GM18499 (cell line): ENCODE data around the gene FGGY.
"Not testable (repeated sequence)": the region's sequence is repeated elsewhere in the genome, so short reads cannot be mapped to it uniquely, and the experiment has no call there.

Experiments
- ATAC-seq: cut with Tn5 transposase; IDR thresholded peaks from one replicate; pipeline ENCODE4 v1.9.1; 2021; ENCODE audit warnings: moderate number of reproducible peaks; ENCODE audit not compliant: insufficient read depth, unreplicated experiment

The FGGY gene

GRCh38 chr1:59428828-59429227, 131.9 kb downstream of the FGGY start:
- no peak for ATAC-seq

GRCh38 chr1:59429656-59430055, 132.8 kb downstream of the FGGY start:
- no peak for ATAC-seq

- no peak for ATAC-seq
Measured at GRCh38 chr1:59431566-59432294, 134.8 kb downstream of the FGGY start.

GRCh38 chr1:59432531-59433439, 135.9 kb downstream of the FGGY start:
- peak; percentile 96 for ATAC-seq

GRCh38 chr1:59433440-59433813, 136.5 kb downstream of the FGGY start:
- no peak for ATAC-seq

- ATAC-seq = no peak
Measured at GRCh38 chr1:59434336-59434735, 137.4 kb downstream of the FGGY start.

- no peak for ATAC-seq
Measured at GRCh38 chr1:59436637-59437036, 139.7 kb downstream of the FGGY start.

GRCh38 chr1:59438058-59438560, 141.2 kb downstream of the FGGY start:
- ATAC-seq = no peak

GRCh38 chr1:59442492-59442891, 145.6 kb downstream of the FGGY start:
- no peak for ATAC-seq

- no peak for ATAC-seq
Measured at GRCh38 chr1:59443310-59443709, 146.4 kb downstream of the FGGY start.

GRCh38 chr1:59444520-59444919, 147.6 kb downstream of the FGGY start:
- ATAC-seq = no peak

GRCh38 chr1:59445040-59445439, 148.1 kb downstream of the FGGY start:
- no peak for ATAC-seq

- no peak for ATAC-seq
Measured at GRCh38 chr1:59446257-59446901, 149.5 kb downstream of the FGGY start.

GRCh38 chr1:59452026-59452425, 155.1 kb downstream of the FGGY start:
- ATAC-seq = no peak

GRCh38 chr1:59452559-59452958, 155.7 kb downstream of the FGGY start:
- no peak for ATAC-seq

- no peak for ATAC-seq
Measured at GRCh38 chr1:59453297-59453968, 156.5 kb downstream of the FGGY start.

- ATAC-seq = no peak
Measured at GRCh38 chr1:59455206-59455605, 158.3 kb downstream of the FGGY start.

GRCh38 chr1:59457786-59458185, 160.9 kb downstream of the FGGY start:
- ATAC-seq = no peak

- no peak for ATAC-seq
Measured at GRCh38 chr1:59458884-59459283, 162.0 kb downstream of the FGGY start.

- not testable (repeated sequence) for ATAC-seq
Measured at GRCh38 chr1:59462942-59463341, 166.0 kb downstream of the FGGY start.
